ENCODE data around the gene MDH2. TPM values are rescaled to one million over a fixed set of nuclear protein-coding genes. Genes with fewer than 3 reads are reported as not detected.

The MDH2 gene
- total and polyA plus RNA-seq, 2 donors (not counting 1 experiment from before 2014, with no cell fraction given): 49.4 to 90.7 TPM

DNA sequence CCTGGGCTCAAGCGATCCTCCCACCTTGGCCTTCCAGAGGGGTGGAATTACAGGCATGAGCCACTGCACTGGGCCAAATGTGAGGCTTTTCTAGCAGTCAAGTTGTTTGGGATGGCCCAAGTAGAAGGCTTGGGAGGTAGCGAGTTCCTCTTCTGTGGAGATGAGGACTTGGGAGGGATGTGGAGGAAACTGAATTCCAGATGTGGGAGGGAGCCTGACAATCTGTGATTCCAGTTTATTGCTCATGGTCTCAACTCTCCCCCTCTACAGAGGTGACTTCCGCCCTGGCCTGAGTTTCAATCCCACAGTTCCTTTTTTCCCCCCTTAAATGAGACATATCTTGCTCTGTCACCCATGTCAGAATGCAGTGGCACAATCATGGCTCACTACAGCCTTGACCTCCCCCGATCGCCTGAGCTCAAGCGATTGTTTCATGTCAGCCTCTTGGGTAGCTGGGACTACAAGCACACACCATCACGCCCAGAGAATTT lies 3.5 kb upstream of the MDH2 start:
- Histone ChIP-seq H3K27me3 (ENCODE audit: control insufficient read depth, insufficient read depth, low read length) (no peaks in the 10 kb centered on the region), H3K79me2 (ENCODE audit: control insufficient read depth, insufficient read depth, low read length) (peaks cover 33% of the 10 kb centered on the region), H2AFZ (ENCODE audit: low read length) (no peak overlapping the region), H3K27ac (ENCODE audit: insufficient read depth, low read length) (no peak overlapping the region), H4K20me1 (ENCODE audit: control insufficient read depth, extremely low read depth, insufficient read depth, low read length) (no peaks in the 10 kb centered on the region), H3K4me1 (ENCODE audit: control insufficient read depth, extremely low read depth, insufficient read depth, low read length) (peaks cover 5% of the 10 kb centered on the region), H3K4me2 (ENCODE audit: extremely low read depth, insufficient read depth, low read length) (no peak overlapping the region), H3K9me3 (ENCODE audit: control insufficient read depth, insufficient read depth, low read depth, low read length) (no peaks in the 10 kb centered on the region), H3K36me3 (ENCODE audit: control insufficient read depth, insufficient read depth, low read length) (peaks cover 4% of the 10 kb centered on the region), H3K9ac (ENCODE audit: insufficient read depth, low read length) (no peak overlapping the region), H3K4me3 (replicated peaks in 1 of 4; ENCODE audit: control extremely low read depth in 1 of 4, insufficient read depth in 1 of 4, low read depth in 3 of 4, low read length in 4 of 4) (no peak overlapping the region)
- DNase-seq (ENCODE audit: low read depth in 2 of 2): no peak
- TF ChIP-seq, protein P1, sequence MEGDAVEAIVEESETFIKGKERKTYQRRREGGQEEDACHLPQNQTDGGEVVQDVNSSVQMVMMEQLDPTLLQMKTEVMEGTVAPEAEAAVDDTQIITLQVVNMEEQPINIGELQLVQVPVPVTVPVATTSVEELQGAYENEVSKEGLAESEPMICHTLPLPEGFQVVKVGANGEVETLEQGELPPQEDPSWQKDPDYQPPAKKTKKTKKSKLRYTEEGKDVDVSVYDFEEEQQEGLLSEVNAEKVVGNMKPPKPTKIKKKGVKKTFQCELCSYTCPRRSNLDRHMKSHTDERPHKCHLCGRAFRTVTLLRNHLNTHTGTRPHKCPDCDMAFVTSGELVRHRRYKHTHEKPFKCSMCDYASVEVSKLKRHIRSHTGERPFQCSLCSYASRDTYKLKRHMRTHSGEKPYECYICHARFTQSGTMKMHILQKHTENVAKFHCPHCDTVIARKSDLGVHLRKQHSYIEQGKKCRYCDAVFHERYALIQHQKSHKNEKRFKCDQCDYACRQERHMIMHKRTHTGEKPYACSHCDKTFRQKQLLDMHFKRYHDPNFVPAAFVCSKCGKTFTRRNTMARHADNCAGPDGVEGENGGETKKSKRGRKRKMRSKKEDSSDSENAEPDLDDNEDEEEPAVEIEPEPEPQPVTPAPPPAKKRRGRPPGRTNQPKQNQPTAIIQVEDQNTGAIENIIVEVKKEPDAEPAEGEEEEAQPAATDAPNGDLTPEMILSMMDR (conservative IDR thresholded peaks at IDR 0.05 in 1 of 2, IDR thresholded peaks at IDR 0.05 in 1 of 2; ENCODE audit: low read depth in 1 of 2, low read length in 2 of 2): no peak
- TF ChIP-seq EZH2 (IDR thresholded peaks at IDR 0.05; ENCODE audit: low read length, missing control alignments): no peak

DNA sequence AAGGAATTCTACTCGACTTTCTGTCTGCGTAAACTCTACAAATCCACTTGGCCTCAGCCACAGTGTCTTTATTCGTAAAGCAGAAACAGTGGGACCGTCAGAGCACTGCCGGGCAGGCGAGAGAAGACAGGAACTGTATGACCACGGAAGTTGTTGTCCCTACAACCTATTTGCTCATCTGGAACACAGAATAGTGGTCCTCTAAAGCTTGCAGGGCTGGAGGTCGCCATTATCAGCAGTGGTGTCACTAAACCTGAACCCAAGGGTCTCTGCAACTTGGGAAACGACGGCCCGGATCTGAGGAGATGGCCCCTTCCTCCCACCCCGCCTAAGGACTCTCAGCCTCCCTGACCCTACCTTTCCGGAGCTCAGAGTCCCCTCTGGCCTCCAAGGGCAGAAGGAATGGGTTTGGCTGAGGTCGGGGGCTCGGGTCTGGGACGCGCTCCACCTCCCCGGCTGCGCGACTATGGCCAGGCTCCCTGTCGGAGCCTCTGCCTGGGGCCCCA lies 548 bp upstream of the MDH2 start:
- Histone ChIP-seq H3K9me3 (ENCODE audit: control insufficient read depth, insufficient read depth, low read depth, low read length) (no peaks in the 10 kb centered on the region), H3K4me1 (ENCODE audit: control insufficient read depth, extremely low read depth, insufficient read depth, low read length) (peaks cover 5% of the 10 kb centered on the region), H3K27me3 (ENCODE audit: control insufficient read depth, insufficient read depth, low read length) (no peaks in the 10 kb centered on the region), H4K20me1 (ENCODE audit: control insufficient read depth, extremely low read depth, insufficient read depth, low read length) (no peaks in the 10 kb centered on the region), H3K9ac (ENCODE audit: insufficient read depth, low read length) (peak overlapping the region; percentile 97), H3K79me2 (ENCODE audit: control insufficient read depth, insufficient read depth, low read length) (peaks cover 60% of the 10 kb centered on the region), H3K27ac (ENCODE audit: insufficient read depth, low read length) (peak overlapping the region; percentile 94), H2AFZ (ENCODE audit: low read length) (peak overlapping the region; percentile 74), H3K36me3 (ENCODE audit: control insufficient read depth, insufficient read depth, low read length) (peaks cover 4% of the 10 kb centered on the region), H3K4me3 (replicated peaks in 1 of 4; ENCODE audit: control extremely low read depth in 1 of 4, insufficient read depth in 1 of 4, low read depth in 3 of 4, low read length in 4 of 4) (peak overlapping the region; percentile 84 to 96 (median 94)), H3K4me2 (ENCODE audit: extremely low read depth, insufficient read depth, low read length) (peak overlapping the region; percentile 75)
- DNase-seq (ENCODE audit: low read depth in 2 of 2): peak in 1 of 2 donors; percentile 6
- TF ChIP-seq, protein P1 (conservative IDR thresholded peaks at IDR 0.05 in 1 of 2, IDR thresholded peaks at IDR 0.05 in 1 of 2; ENCODE audit: low read depth in 1 of 2, low read length in 2 of 2): no peak
- TF ChIP-seq EZH2 (IDR thresholded peaks at IDR 0.05; ENCODE audit: low read length, missing control alignments): no peak

- H2AFZ ChIP-seq (ENCODE audit: low read length): no peak overlapping the region
These were observed 722 bp downstream of the MDH2 start for GRCh38 chr7:76048668-76048988.

More at GRCh38 chr7:76048668-76048988, 722 bp downstream of the MDH2 start:
- DNase-seq (ENCODE audit: low read depth in 2 of 2): no peak
- Histone ChIP-seq H3K4me3 (replicated peaks in 1 of 4; ENCODE audit: control extremely low read depth in 1 of 4, insufficient read depth in 1 of 4, low read depth in 3 of 4, low read length in 4 of 4) (peak overlapping the region; percentile 84 to 96 (median 94)), H4K20me1 (ENCODE audit: control insufficient read depth, extremely low read depth, insufficient read depth, low read length) (no peaks in the 10 kb centered on the region), H3K27ac (ENCODE audit: insufficient read depth, low read length) (peak overlapping the region; percentile 94), H3K9ac (ENCODE audit: insufficient read depth, low read length) (peak overlapping the region; percentile 97), H3K36me3 (ENCODE audit: control insufficient read depth, insufficient read depth, low read length) (peaks cover 6% of the 10 kb centered on the region), H3K9me3 (ENCODE audit: control insufficient read depth, insufficient read depth, low read depth, low read length) (no peaks in the 10 kb centered on the region), H3K4me1 (ENCODE audit: control insufficient read depth, extremely low read depth, insufficient read depth, low read length) (peaks cover 5% of the 10 kb centered on the region), H3K27me3 (ENCODE audit: control insufficient read depth, insufficient read depth, low read length) (no peaks in the 10 kb centered on the region), H3K79me2 (ENCODE audit: control insufficient read depth, insufficient read depth, low read length) (peaks cover 73% of the 10 kb centered on the region), H3K4me2 (ENCODE audit: extremely low read depth, insufficient read depth, low read length) (peak overlapping the region; percentile 79)
- TF ChIP-seq EZH2 (IDR thresholded peaks at IDR 0.05; ENCODE audit: low read length, missing control alignments): no peak
- TF ChIP-seq, protein P1 (conservative IDR thresholded peaks at IDR 0.05 in 1 of 2, IDR thresholded peaks at IDR 0.05 in 1 of 2; ENCODE audit: low read depth in 1 of 2, low read length in 2 of 2): no peak

All from fibroblast of lung (primary cell).